GM19324 (cell line): Measurements from ENCODE around the gene SNPH.
"Not testable (repeated sequence)": the region's sequence is repeated elsewhere in the genome, so short reads cannot be mapped to it uniquely, and the experiment has no call there.

Experiments used
- ATAC-seq: cut with Tn5 transposase; IDR thresholded peaks from one replicate; pipeline ENCODE4 v1.9.1; 2021; ENCODE audit warnings: mild to moderate bottlenecking, moderate library complexity; ENCODE audit not compliant: unreplicated experiment, low FRiP score

The SNPH gene

DNA sequence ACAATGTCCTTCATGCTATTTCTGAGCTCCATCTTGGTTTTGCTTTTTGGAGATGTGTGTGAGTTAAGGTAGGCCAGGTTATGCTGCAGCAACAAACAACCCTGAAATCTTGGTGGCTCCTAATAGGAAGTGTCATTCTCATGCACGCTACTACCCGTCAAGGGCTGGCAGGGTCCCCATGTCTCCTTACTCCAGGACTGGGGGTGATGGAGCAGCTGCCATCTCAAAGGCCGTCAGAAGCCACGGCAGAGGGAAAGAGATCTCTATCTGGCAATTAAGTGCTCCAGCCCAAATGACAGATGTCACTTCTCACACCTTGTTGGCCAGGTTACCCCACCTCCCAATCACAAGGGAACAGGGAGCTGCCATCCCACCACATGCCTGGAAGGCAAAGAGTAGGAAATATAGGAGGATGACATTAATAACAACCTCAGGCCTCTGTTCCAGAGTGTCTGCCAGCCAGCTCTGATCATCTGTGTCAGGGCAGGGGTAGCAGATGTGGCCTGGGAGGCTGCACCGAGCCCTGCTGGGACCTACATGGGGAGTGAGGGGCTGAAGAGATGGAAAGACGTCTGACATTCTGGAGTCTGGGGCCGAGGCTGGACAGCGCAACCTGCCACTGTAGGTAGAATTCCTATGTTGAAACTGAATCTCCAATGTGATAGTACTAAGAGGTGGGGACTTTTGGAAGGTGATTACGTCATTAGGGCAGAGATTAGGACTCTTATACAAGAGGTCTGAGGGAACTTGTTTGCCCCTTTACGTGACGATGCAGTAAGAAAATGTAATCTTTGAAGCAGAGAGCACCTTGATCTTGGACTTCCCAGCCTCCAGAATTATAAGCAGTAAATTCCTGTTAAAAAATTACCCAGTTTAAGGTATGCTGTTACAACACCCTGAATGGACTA, 67.6 kb downstream of the SNPH start:
- no peak for ATAC-seq

DNA sequence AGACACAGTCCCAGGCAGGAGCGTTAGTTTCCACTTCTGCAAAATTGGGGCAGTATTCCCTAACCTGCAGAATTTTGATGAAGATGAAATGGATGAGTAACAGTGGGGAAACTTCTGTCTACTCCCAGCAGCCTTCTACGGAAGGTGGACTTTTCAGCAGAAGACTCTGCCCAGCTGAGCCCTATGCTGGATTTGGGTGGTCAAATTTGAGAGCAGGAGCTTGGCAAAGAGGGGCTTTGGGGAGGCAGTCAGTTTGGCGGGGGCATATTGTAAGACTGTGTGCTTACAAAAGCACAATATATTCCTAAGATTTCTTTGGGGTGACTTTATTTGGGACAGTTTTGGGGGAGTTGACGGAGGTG, 68.3 kb downstream of the SNPH start:
- ATAC-seq = no peak

DNA sequence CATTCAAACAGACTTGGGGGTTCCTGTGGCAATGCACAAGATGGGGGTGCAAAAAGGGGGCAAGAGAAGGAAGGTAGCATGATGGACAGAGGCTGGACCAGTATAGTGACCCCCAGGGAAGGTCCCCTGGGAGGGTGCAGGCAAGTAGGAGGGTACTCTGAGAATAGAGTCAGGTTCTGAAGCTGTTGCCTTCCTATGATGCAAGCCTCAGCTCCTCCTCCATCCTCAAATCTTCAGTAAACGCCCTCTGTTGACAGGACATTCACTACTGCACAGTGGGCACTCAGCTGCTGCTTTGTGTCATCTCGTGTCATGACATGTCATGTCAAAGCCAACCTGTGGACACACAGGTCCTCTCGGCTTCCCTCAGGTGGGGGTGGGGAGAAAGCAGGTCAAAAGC, 68.7 kb downstream of the SNPH start:
- no peak for ATAC-seq

DNA sequence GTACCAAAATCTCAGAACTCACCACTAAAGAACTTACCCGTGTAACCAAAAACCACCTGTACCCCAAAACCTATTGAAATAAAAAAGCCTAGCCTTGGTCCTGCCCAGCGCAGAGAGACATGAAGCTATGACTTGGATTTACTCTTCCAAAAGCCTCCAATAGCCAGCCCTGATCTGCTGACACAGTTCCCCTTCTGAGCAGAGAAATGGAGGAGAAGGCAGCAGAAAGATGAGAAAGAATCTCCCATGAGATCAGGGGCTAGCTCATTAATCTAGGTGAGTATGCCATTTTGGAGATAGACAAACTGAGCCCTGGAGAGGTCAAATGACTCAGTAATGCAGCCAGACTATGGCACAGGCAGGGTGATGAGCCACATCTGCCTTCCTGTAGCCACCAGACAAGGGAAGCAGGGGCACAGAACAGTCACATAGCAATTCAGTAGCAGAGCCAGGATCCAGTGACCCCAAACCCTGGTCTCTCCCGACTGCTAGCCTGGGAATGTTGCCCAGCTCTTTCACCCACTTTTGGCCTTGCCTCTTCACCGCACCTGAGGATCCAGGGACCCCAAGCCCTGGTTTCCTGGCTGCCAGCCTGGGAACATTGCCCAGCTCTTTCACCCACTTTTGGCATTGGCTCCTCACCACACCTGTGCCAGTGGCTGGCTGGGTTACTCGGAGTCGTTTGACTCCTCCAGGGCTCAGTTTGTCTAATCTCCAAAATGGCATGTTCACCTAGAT, 70.0 kb downstream of the SNPH start:
- ATAC-seq = no peak

DNA sequence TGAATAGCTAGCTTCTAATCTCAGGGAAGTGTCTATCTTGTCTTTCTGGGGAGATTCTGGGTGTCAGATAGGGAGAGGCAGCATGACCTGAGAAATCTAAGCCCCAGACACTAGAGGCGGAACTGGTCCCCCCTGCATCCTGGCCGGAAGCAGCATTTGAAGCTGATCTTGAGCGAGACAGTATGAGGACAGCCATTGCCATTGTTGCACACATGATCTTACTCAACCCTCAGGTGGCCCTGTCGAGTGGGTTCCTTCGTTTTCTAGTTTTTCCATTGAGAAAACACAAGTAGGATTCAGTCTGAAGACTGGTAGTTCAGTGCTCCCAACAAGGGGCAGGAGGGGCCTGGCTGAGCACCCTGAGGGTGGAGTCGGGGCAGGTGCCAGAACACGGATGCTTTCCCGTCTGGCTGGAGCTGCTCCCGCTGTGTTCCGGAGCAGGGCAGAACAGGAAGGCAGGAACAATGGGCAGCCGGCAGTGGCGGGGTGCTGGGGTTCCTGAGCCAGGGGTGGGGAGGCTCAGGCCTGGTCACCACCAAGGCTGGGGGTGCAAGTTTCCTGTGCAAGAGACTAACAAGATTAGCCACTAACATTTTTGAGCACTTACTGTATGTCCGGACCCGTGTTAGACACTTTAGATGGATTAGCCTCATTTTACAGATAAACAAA, 70.7 kb downstream of the SNPH start:
- ATAC-seq = no peak

DNA sequence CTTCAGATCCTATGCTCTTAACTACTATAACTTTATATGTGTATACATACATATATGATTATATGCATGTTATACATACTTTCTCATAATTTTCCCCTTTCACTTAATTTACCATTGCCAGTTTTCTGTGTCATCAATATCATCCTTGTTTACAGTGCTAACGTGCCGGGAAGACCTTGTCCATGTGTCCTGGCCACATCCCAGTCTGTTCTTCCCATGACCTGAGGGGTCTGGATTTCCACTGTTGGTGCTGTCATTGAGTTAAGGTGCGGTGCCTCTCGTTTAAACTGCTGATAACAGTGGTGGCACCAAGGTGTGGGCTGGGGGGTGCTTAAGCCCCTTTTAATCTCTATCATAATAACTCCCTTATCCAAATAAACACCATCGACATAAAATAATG, 71.3 kb downstream of the SNPH start:
- no peak for ATAC-seq

DNA sequence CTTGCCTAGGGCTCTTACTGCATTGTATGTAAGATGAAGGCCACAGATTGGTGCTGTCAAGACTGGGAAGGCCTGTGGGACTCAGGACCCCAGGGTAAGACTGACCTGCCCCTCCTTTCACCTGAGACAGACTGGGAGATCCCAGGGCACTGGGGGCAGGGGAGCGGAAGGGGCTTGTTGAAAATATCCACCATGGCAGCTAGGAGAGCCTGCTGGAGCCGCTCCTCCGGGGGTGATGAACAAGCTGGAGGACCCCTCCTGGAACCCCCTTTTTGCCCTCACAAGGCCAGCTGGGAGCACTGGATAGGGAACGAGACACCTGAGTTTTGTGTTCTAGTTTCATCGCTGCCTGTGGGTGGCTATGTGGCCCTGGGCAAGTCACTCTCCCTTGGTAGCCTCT, 72.0 kb downstream of the SNPH start:
- no peak for ATAC-seq

DNA sequence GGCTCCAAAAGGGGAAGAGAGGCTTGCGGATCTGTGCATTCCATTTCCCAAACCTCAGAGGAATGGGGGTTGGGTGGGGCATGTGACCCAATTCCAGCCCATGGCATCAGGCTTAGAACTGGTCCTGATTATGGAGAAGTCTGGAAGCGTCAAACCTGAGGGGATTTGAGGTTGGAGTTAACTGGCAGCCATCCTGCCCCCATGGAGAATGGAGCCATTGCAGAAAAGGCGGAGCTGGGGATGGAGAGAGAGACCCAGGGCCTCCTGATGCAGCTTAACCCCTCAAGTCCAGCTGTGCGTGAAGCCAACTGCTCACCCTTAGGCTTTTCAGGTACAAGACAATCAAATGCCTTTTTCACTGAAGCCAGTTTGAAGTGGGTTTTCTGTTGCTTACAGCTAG, 72.7 kb downstream of the SNPH start:
- ATAC-seq = no peak

DNA sequence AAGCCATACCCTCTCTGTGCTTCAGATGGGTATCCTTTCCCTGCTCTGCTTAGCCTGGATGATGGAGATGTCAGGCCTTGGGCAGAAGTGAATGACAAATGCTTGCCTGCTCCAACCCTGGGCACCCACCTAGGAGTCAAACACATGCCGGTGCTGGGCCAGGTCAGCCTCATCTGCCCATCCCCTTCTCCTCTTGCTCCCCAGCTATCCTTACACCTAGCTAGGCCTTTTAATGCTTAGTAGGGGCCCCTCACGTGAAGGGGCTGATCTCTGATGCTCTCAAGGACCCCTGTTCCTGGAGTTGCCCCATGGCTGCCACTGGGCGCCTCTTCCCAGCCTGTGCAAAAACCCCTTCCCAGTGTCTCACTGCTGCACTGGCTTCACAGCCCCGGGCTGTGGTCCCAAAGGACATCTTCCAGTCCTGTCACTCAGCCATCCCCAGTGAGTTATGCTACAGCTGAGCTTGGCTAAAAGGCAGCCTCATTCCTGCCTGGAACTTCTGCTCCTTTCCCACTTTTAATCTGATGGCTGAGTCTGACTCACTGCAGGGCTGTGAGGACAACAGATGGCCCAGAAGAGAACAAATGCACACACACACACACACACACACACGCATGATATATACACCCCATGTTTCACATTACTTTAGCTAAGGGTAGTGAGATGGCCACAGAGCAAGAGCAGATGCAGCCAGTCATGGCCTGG, 75.6 kb downstream of the SNPH start:
- ATAC-seq = no peak

DNA sequence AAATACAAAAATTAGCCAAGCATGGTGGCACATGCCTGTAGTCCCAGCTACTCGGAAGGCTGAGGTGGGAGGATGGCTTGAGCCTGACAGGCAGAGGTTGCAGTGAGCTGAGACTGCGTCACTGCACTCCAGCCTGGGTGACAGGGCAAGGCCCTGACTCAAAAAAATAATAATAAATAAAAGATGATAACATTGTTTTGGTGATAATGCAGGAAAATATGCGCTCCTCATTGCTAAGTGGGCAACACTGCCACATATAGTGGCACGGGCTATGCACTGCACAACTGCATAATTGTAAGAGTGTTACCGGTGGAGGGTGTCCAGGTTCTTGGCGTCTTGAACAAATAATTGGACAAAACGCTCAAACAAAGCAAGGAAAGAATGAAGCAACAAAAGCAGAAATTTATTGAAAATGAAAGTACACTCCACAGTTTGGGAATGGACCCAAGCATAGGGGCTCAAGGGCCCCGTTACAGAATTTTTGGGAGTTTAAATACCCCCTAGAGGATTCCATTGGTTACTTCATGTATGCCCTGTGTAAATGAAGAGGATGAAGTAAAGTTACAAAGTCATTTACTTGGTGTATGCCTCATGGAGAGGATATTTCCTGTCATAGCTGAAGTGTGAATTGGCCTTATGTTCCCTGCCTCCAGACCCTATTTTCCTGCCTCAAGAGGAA, 77.5 kb downstream of the SNPH start:
- not testable (repeated sequence) for ATAC-seq

DNA sequence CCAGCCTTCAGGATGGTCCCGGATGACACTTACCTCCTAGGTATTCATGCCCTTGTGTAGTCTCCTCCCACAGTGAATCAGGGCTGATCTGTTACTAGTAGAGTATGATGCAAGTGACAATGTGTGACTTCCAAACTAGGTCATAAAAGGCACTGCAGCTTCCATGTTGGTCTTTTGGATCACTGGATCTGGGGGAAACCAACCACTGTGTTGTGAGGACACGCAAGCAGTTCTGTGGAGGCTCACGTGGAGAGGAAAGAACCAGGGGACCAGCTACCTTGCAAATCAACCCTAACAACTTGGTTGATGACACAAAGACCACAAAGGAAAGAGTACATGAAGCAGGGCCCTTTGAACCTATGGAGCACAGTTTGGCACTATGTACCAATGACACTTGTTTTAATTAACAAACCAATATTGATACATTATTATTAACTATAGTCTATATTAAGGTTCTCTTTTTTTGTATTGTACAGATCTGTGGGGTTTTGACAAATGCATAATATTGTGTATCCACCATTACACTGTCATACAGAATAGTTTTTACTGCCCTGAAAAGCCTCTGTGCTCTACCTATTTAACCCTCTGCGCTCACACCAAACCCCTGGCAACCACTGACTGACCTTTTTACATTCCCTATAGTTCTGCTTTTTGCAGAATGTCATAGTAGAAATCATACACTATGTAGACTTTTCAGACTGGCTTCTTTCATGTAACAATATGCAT, 79.1 kb downstream of the SNPH start:
- ATAC-seq = no peak

DNA sequence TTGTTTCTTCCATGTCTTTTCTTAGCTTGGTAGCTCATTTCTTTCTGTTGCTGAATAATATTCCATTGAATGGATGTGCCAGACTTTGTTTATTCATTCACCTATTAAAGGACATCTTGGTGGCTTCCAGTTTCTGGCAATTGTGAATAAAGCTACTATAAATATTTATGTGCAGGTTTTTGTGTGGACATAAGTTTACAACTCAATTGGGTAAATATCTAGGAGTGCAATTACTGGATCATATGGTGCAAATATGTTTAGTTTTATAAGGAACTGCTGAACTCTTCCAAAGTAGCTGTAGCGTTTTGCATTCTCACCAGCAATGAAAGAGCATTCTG, 79.6 kb downstream of the SNPH start:
- ATAC-seq = no peak

DNA sequence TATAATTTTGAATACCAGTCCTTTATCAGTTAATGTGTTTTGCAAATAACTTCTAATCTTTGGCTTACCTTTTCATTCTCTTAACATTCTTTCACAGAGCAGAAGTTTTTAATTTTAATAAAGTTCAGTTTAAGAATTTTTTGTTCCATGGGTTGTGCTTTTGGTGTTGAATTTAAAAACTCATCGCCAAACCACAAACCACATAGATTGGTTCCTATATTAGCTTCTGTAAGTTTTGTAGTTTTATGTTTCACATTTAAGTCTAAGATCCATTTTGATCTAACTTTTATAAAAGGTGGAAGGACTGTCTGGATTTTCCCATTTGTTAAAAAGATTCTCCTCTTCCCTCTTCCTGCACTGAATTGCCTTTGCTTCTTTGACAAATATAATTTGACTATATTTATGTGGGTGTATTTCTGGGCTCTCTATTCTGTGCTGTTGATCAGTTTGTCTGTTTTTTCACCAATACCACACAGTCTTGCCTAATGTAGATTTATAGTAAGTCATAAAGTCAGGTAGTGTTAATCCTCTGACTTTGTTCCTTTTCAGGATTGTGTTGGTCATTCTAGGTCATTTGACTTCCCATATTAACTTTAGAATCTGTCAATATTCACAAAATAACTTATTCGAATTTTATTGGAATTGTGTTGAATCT, 80.3 kb downstream of the SNPH start:
- ATAC-seq = no peak

DNA sequence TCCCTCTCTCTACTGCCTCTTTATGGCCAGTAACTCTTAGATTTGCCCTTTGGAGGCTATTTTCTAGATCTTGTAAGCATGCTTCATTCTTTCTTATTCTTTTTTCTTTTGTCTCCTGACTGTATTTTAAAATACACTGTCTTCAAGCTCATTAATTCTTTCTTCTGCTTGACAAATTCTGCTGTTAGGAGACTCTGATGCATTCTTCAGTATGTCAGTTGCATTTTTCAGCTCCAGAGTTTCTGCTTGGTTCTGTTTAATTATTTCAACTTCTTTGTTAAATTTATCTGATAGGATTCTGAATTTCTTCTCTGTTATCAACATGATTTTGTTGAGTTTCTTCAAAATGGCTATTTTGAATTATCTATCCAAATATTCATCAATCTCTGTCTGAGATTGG, 87.9 kb downstream of the SNPH start:
- ATAC-seq = no peak

DNA sequence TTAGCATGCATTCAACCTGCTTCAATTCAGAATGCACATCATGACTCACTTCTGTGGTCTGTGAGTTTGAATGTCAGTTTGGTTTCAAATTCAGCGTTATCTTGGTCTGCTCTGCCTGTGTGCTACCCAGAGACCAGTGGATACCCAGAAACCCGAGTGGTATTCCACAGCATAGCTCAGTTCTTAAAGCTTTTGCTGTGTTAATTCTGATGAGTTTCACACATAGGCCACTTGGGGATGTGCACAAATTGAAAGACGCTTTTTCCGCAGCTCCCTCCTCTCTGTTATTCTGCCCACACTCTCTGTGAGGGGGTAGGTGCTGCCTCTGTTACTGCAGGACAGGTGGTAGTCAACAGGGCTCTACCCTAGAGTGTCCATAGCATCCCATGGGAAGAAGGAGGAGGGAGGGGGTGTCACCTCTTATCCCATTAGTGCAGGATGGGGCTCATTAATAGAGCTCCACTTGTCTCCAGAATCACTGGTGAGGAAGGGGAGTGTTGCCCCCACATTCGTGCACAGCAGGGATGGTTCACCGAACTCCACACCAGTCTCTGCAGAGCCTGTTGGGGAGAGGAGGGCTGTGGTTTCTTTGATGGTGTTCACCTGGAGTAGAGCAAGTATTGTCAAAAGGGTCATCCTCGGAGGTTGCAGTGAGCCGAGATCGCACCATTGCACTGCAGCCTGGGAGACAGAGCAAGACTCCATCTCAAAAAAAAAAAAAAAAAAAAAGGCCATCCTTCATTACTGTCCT, 92.0 kb downstream of the SNPH start:
- no peak for ATAC-seq
